ENCODE data around the gene ATF6B.

- TF ChIP-seq TAF1 (IDR thresholded peaks at IDR 0.05; ENCODE audit: low read depth, low read length) (no peak), POLR2AphosphoS5 (IDR thresholded peaks at IDR 0.05; ENCODE audit: low read depth, low read length) (no peak), POLR2A (IDR thresholded peaks at IDR 0.05; ENCODE audit: low read depth, low read length) (no peak), PAX5 (IDR thresholded peaks at IDR 0.05; ENCODE audit: insufficient read depth, low read length, severe bottlenecking) (no peak), POU2F2 (IDR thresholded peaks at IDR 0.05; ENCODE audit: low read depth, low read length) (no peak)
Observed at GRCh38 chr6:32105433-32105832, 22.6 kb downstream of the ATF6B start.
